Fibroblast of lung (primary cell): ENCODE measurements around the gene STARD3NL.

Source experiments
- CTCF ChIP-seq, 2 donors: IDR thresholded peaks in 1 of 2; conservative IDR thresholded peaks in 1 of 2; 1 replicate in 1 of 2; 2 replicates in 1 of 2; pipeline ENCODE4 v1.5.1; 2011 to 2012; ENCODE audit warnings: low read length in 2 of 2, control low read depth in 1 of 2, inconsistent platforms in 1 of 2, low read depth in 1 of 2, mild to moderate bottlenecking in 1 of 2
- EZH2 ChIP-seq: IDR thresholded peaks from 2 replicates; pipeline ENCODE4 v1.5.1; 2012; ENCODE audit warnings: low read length, control low read depth, mild to moderate bottlenecking; ENCODE audit errors: missing control alignments

GRCh38 chr7:38244516-38244915 is 66.5 kb downstream of the STARD3NL start:
- TF ChIP-seq EZH2 = no peak
- no peak for TF ChIP-seq CTCF (conservative IDR thresholded peaks at IDR 0.05 in 1 of 2, IDR thresholded peaks at IDR 0.05 in 1 of 2; ENCODE audit: low read depth in 1 of 2, low read length in 2 of 2)
